Vagina (tissue), 2 donors: ENCODE data around the gene ZNHIT1. TPM values are rescaled to one million over a fixed set of nuclear protein-coding genes. Genes with fewer than 3 reads are reported as not detected.

Source experiments
- DNase-seq, 2 donors: peaks; one replicate each; pipeline ENCODE4 v3.0.0-alpha.2; 2017; ENCODE audit errors: extremely low spot score in 2 of 2
- H3K27ac ChIP-seq: fragments of 200-600 bp; sonication (generic); one replicate; pipeline ENCODE4 v1.5.1; 2019
- H3K27me3 ChIP-seq: fragments of 200-600 bp; sonication (generic); one replicate; pipeline ENCODE4 v1.5.1; 2019
- H3K36me3 ChIP-seq, 2 donors: fragments of 200-600 bp; sonication (generic); one replicate each; pipeline ENCODE4 v1.5.1; 2017 to 2019
- H3K4me1 ChIP-seq: fragments of 200-600 bp; sonication (generic); one replicate; pipeline ENCODE4 v1.5.1; 2019
- H3K4me3 ChIP-seq, 2 donors: fragments of 200-600 bp; sonication (generic); 1 replicate in 1 of 2; 2 replicates in 1 of 2; pipeline ENCODE4 v1.5.1; 2016 to 2019
- H3K9me3 ChIP-seq: fragments of 200-600 bp; sonication (generic); one replicate; pipeline ENCODE4 v1.5.1; 2019
- CTCF ChIP-seq, 3 experiments: fragments of 450-650 bp in 2 of 3; fragments of 200-600 bp in 1 of 3; sonication (generic) in 1 of 3; IDR thresholded peaks; one replicate each; pipeline ENCODE4 v1.5.1; 2017 to 2019; ENCODE audit warnings: antibody characterized with exemption in 3 of 3, mild to moderate bottlenecking in 2 of 3, moderate library complexity in 2 of 3
- POLR2A ChIP-seq, 2 donors: fragments of 450-650 bp; IDR thresholded peaks; one replicate each; pipeline ENCODE4 v1.6.1; 2017; ENCODE audit warnings: antibody characterized with exemption in 2 of 2, mild to moderate bottlenecking in 2 of 2, moderate library complexity in 2 of 2
- POLR2AphosphoS5 ChIP-seq, 2 donors: sonication (generic); formaldehyde crosslinking; IDR thresholded peaks; one replicate each; pipeline ENCODE4 v1.9.0; 2017; ENCODE audit warnings: antibody characterized with exemption in 2 of 2, mild to moderate bottlenecking in 2 of 2, low read depth in 1 of 2; ENCODE audit not compliant: insufficient read depth in 1 of 2
- intact Hi-C: fragments of 100-400 bp; cut with DNase I; formaldehyde crosslinking; loops from one replicate; pipeline ENCODE4 v1.15.1; 2023
- total RNA-seq: library from RNA; depleted of rRNA; stranded (reverse); fragments of >200 nt; gene quantifications from one replicate; pipeline ENCODE4 v1.2.3, GENCODE V29; 2016

ZNHIT1 gene
- total RNA-seq, 1 donor from 2014 or later, result 55.2 TPM

- Histone ChIP-seq H3K4me1 (peaks cover 29% of the 10 kb centered on the region), H3K4me3 (no peak overlapping the region), H3K27ac (no peak overlapping the region), H3K36me3 (no peaks in the 10 kb centered on the region), H3K27me3 (peaks cover 24% of the 10 kb centered on the region), H3K9me3 (no peaks in the 10 kb centered on the region)
- no peak for DNase-seq
- intact Hi-C loops, result no loop called here
- TF ChIP-seq POLR2AphosphoS5 (IDR thresholded peaks at IDR 0.05; ENCODE audit: insufficient read depth in 1 of 2, low read depth in 1 of 2) (no peak), POLR2A (IDR thresholded peaks at IDR 0.05) (no peak), CTCF (IDR thresholded peaks at IDR 0.05) (no peak)
These were observed 47.1 kb upstream of the ZNHIT1 start for GRCh38 chr7:101170617-101171441.

GRCh38 chr7:101171442-101171837 lies 46.5 kb upstream of the ZNHIT1 start:
- Histone ChIP-seq H3K27me3 (peaks cover 24% of the 10 kb centered on the region), H3K27ac (no peak overlapping the region), H3K9me3 (no peaks in the 10 kb centered on the region), H3K4me3 (no peak overlapping the region), H3K36me3 (no peaks in the 10 kb centered on the region), H3K4me1 (peaks cover 27% of the 10 kb centered on the region)
- intact Hi-C loops, result no loop called here
- TF ChIP-seq POLR2AphosphoS5 (IDR thresholded peaks at IDR 0.05; ENCODE audit: insufficient read depth in 1 of 2, low read depth in 1 of 2), result no peak
- no peak for TF ChIP-seq CTCF (IDR thresholded peaks at IDR 0.05)
- TF ChIP-seq POLR2A (IDR thresholded peaks at IDR 0.05), result no peak
- DNase-seq, result no peak

DNA sequence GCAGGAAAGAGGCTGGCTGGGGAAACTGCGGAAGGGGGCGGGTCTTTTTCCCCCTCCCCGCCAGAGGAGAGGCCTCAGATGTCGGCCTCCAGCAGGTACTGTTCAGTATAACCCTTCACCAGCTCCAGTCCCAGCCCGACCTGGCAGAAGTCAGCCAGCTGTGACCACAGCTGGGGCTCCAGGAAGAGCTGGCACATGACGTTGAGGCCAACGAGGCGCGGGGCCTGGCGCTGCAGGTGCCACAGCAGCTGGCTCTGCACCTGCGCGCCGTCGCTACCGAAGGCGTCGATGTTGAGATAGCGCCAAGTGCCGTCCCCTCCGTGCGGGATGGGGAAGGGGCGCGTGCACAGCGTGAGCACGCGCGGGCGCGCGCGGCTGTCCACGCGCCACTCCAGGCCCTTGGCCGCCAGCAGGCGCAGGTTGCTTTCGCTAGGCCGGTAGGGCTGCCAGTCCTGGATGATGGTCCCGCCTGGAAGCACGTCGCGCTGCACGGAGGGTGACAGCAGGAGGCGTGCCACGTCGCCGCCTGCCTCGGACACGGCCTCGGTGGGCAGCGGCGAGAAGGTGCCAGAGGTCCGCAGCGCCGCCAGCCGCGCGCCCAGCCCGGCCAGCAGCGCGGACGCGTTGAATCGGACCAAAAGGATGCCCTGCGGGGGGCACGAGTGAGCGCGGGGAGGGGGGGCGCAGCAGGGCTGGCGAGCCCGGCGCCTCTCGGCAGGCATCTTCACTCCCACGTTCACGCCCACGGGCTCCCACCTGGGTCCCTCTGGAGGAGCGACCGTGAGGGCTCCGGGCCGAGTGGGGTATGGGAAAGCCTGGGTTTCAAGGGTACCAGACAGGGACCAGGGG lies 45.7 kb upstream of the ZNHIT1 start:
- peak overlapping the region in 1 of 2 donors; percentile 14 for H3K4me3 ChIP-seq
- H3K27ac ChIP-seq, result no peak overlapping the region
- H3K9me3 ChIP-seq, result no peaks in the 10 kb centered on the region
- intact Hi-C loops, result no loop called here
- no peak for TF ChIP-seq CTCF (IDR thresholded peaks at IDR 0.05)
- no peak for TF ChIP-seq POLR2AphosphoS5 (IDR thresholded peaks at IDR 0.05; ENCODE audit: insufficient read depth in 1 of 2, low read depth in 1 of 2)
- TF ChIP-seq POLR2A (IDR thresholded peaks at IDR 0.05), result no peak
- H3K27me3 ChIP-seq, result peaks cover 24% of the 10 kb centered on the region
- H3K36me3 ChIP-seq, result no peaks in the 10 kb centered on the region
- H3K4me1 ChIP-seq, result peaks cover 27% of the 10 kb centered on the region
- DNase-seq, result no peak

GRCh38 chr7:101172854-101173751 lies 44.9 kb upstream of the ZNHIT1 start:
- Histone ChIP-seq H3K36me3 (no peaks in the 10 kb centered on the region), H3K27me3 (peaks cover 24% of the 10 kb centered on the region), H3K4me1 (peaks cover 27% of the 10 kb centered on the region), H3K27ac (no peak overlapping the region), H3K4me3 (no peak overlapping the region), H3K9me3 (no peaks in the 10 kb centered on the region)
- TF ChIP-seq POLR2AphosphoS5 (IDR thresholded peaks at IDR 0.05; ENCODE audit: insufficient read depth in 1 of 2, low read depth in 1 of 2) (no peak), POLR2A (IDR thresholded peaks at IDR 0.05) (no peak), CTCF (IDR thresholded peaks at IDR 0.05) (no peak)
- DNase-seq, result no peak
- intact Hi-C loops, result no loop called here
